Keratinocyte (primary cell): ENCODE measurements around the gene OR8B4.

ENCODE experiments used
- CTCF ChIP-seq, 3 experiments: IDR thresholded peaks in 1 of 3; conservative IDR thresholded peaks in 1 of 3; optimal IDR thresholded peaks in 1 of 3; 2 replicates in 2 of 3; 3 replicates in 1 of 3; pipeline versions ENCODE3 to v1.5.1; 2011; ENCODE audit warnings: low read length in 3 of 3, mild to moderate bottlenecking in 3 of 3, moderate library complexity in 2 of 3, control low read depth in 1 of 3, inconsistent platforms in 1 of 3; ENCODE audit not compliant: insufficient read depth in 2 of 3; ENCODE audit errors: extremely low read depth in 1 of 3
- EZH2 ChIP-seq: IDR thresholded peaks from one replicate; pipeline ENCODE4 v1.6.1; 2012; ENCODE audit warnings: inconsistent platforms, mild to moderate bottlenecking, low read length, moderate library complexity

- TF ChIP-seq CTCF (optimal IDR thresholded peaks at IDR 0.05 in 1 of 3, IDR thresholded peaks at IDR 0.05 in 1 of 3, conservative IDR thresholded peaks at IDR 0.05 in 1 of 3; ENCODE audit: extremely low read depth in 1 of 3, insufficient read depth in 2 of 3, low read length in 3 of 3) (no peak), EZH2 (no peak)
Measured at GRCh38 chr11:124398924-124399323, 25.7 kb downstream of the OR8B4 start, which contains the start of gene OR8B3.
